Esophagus (tissue), 2 donors: ENCODE results near the gene GNAL. TPM values are rescaled to one million over a fixed set of nuclear protein-coding genes. Genes with fewer than 3 reads are reported as not detected.

Experiments used
- H3K27ac ChIP-seq, 2 donors: one replicate each; pipeline ENCODE4 v1.5.1; 2013; ENCODE audit warnings: low read depth in 2 of 2, mild to moderate bottlenecking in 2 of 2, inconsistent platforms in 1 of 2, low read length in 1 of 2, moderate library complexity in 1 of 2
- H3K27me3 ChIP-seq, 2 donors: one replicate each; pipeline ENCODE4 v1.6.1; 2013; ENCODE audit warnings: low read length in 2 of 2, control low read depth in 1 of 2, mild to moderate bottlenecking in 1 of 2; ENCODE audit not compliant: insufficient read depth in 2 of 2, control insufficient read depth in 1 of 2
- H3K36me3 ChIP-seq, 2 donors: one replicate each; pipeline ENCODE4 v1.6.1; 2013; ENCODE audit warnings: low read length in 1 of 2; ENCODE audit not compliant: control insufficient read depth in 2 of 2, insufficient read depth in 2 of 2
- H3K4me1 ChIP-seq, 2 donors: one replicate each; pipeline ENCODE4 v1.6.1; 2013; ENCODE audit warnings: low read length in 1 of 2; ENCODE audit not compliant: control insufficient read depth in 2 of 2, insufficient read depth in 2 of 2
- H3K4me3 ChIP-seq, 2 donors: one replicate each; pipeline ENCODE4 v1.5.1; 2013; ENCODE audit warnings: low read length in 2 of 2, mild to moderate bottlenecking in 2 of 2, low read depth in 1 of 2, moderate library complexity in 1 of 2
- H3K9me3 ChIP-seq, 2 donors: one replicate each; pipeline ENCODE4 v1.6.1; 2013; ENCODE audit warnings: mild to moderate bottlenecking in 2 of 2, low read depth in 1 of 2, low read length in 1 of 2, moderate library complexity in 1 of 2; ENCODE audit not compliant: control insufficient read depth in 2 of 2, insufficient read depth in 1 of 2
- WGBS, 2 donors: extraction: QIAGEN DNeasy Blood & Tissue Kit; methylation state at CpG; one replicate each; pipeline ENCODE4 v1.1.7; 2013; 5-methylcytosine and 5-hydroxymethylcytosine counted together
- polyA plus RNA-seq, 2 donors: library from polyadenylated mRNA; stranded (reverse); fragments of 200-250 nt; gene quantifications; one replicate each; pipeline ENCODE4 v1.2.3, GENCODE V29; 2013
- donor health status: healthy with polysubstance abuse.
- donor health status: Bipolar disorder and iron deficiency.

GNAL gene
- polyA plus RNA-seq, 2 donors: 1.6 to 2.1 TPM

- Histone ChIP-seq H3K4me3 (no peak overlapping the region), H3K36me3 (no peaks in the 10 kb centered on the region), H3K27me3 (no peaks in the 10 kb centered on the region), H3K27ac (no peak overlapping the region), H3K4me1 (no peaks in the 10 kb centered on the region), H3K9me3 (no peaks in the 10 kb centered on the region)
- WGBS, 2 donors: 87 to 94% methylated on average over 3 of the region's 3 CpGs
These were observed 105.1 kb downstream of the GNAL start for GRCh38 chr18:11794195-11794594.

- no peak overlapping the region for H3K4me3 ChIP-seq
- H3K36me3 ChIP-seq: no peaks in the 10 kb centered on the region
- 94 to 95% methylated on average over 6 of the region's 6 CpGs for WGBS, 2 donors
- H3K4me1 ChIP-seq: no peaks in the 10 kb centered on the region
- no peaks in the 10 kb centered on the region for H3K9me3 ChIP-seq
- no peak overlapping the region for H3K27ac ChIP-seq
- no peaks in the 10 kb centered on the region for H3K27me3 ChIP-seq
These were observed 106.9 kb downstream of the GNAL start for GRCh38 chr18:11795916-11796315.

DNA sequence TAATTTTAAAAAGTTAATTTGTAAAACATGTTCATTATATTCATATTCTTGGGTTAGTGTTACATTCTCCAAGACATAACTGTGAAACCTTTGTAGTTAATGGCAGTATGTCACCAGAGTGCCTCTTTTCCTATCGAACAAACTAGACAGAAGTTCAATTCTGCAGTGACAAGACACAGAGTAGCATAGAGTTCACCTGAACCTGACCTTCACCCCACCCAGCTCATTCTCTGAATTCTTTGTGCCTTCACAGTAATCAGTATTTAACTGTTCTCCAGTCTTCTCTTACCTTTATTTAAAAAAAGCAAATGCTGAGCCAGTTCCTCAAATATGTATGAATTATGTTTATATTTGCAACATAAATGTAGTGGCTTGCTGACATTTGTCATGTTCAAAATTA, 109.2 kb downstream of the GNAL start:
- Histone ChIP-seq H3K4me3 (no peak overlapping the region), H3K27ac (no peak overlapping the region), H3K9me3 (no peaks in the 10 kb centered on the region), H3K27me3 (no peaks in the 10 kb centered on the region), H3K36me3 (no peaks in the 10 kb centered on the region), H3K4me1 (no peaks in the 10 kb centered on the region)
- 52 to 57% methylated on average over 1 of the region's 1 CpG for WGBS, 2 donors

DNA sequence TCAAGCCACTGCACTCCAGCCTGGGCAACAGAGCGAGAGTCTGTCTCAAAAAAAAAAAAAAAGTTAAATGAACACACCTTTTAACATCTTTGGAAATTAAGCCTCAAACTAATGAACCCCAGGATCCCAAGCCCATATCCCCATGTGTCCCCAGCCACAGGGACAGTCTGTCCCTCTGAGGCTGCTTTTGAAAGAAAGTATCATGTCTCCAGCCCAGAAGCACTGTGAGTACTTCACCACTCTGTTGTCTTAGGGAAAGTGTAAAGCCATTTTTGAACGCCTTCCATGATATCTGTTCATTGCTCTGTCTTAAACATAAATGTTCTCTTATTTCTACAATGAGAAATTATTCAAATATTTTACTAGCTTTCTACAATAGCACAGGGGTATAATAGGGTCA, 110.0 kb downstream of the GNAL start:
- no peaks in the 10 kb centered on the region for H3K9me3 ChIP-seq
- no peaks in the 10 kb centered on the region for H3K27me3 ChIP-seq
- H3K4me1 ChIP-seq: no peaks in the 10 kb centered on the region
- no peak overlapping the region for H3K27ac ChIP-seq
- no peak overlapping the region for H3K4me3 ChIP-seq
- no peaks in the 10 kb centered on the region for H3K36me3 ChIP-seq
- WGBS, 2 donors: 83 to 87% methylated on average over 2 of the region's 2 CpGs

DNA sequence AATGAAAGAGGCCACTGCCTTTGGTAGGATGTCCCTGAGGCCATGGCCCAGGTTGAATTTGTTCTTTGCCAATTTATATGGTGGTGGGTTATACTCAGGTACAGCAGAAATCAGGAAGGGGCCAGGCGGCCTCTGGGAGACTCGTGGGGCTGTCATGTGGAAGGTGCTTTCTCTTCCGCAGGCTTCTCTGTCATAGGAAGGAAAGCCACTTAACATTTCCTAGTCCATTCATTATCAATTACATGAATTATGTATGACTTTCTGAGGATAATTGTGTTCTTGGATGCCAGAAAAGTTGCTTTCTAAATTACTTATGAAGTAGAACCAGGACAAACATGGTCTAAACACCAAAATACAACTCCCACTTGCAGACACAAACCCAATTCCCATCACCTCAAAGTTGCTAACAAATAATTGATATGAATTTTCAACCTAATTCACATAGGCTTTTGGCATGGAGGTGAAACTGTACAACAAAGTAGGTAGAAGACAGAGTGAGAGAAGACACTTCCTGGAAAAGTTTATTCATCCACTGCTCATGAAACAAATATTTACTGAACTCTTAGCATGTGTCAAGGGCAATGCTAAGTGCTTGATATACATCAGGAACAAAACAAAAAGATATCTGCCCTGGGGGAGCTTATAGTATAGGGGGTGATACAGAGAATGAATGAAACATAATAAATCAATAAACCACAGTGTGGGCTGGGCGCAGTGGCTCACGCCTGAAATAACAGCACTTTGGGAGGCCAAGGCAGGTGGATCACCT, 111.7 kb downstream of the GNAL start:
- Histone ChIP-seq H3K27me3 (no peaks in the 10 kb centered on the region), H3K27ac (no peak overlapping the region), H3K36me3 (no peaks in the 10 kb centered on the region), H3K4me1 (no peaks in the 10 kb centered on the region), H3K9me3 (no peaks in the 10 kb centered on the region), H3K4me3 (no peak overlapping the region)
- 86 to 90% methylated on average over 5 of the region's 5 CpGs for WGBS, 2 donors

- Histone ChIP-seq H3K4me3 (no peak overlapping the region), H3K27ac (no peak overlapping the region)
- 87 to 89% methylated on average over 4 of the region's 4 CpGs for WGBS, 2 donors
These were observed 112.5 kb downstream of the GNAL start for GRCh38 chr18:11801573-11801972.

DNA sequence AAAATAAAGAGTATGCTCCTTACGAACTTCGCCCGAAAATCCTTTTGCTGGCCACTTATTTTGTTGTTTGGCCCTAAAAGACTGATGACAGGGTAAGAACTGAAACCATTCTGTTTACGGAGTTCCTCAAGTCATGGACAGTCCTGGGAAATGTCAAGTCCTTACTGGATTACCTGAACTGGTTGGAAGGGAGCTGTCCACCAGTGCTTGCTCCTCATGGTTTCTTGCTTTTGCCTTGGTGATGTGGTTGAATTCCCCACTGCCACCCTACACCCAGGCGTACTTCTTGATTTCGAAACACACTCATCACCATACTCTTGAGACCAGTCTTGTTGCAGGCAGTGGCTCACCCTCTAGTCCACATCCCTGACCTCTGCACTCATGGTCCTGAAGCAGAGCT, 113.1 kb downstream of the GNAL start:
- Histone ChIP-seq H3K27ac (no peak overlapping the region), H3K4me3 (no peak overlapping the region), H3K9me3 (no peaks in the 10 kb centered on the region), H3K36me3 (no peaks in the 10 kb centered on the region), H3K4me1 (no peaks in the 10 kb centered on the region), H3K27me3 (no peaks in the 10 kb centered on the region)
- 95 to 96% methylated on average over 6 of the region's 6 CpGs for WGBS, 2 donors

More at GRCh38 chr18:11801573-11801972, 112.5 kb downstream of the GNAL start:
- Histone ChIP-seq H3K4me1 (no peaks in the 10 kb centered on the region), H3K27me3 (no peaks in the 10 kb centered on the region), H3K9me3 (no peaks in the 10 kb centered on the region), H3K36me3 (no peaks in the 10 kb centered on the region)

DNA sequence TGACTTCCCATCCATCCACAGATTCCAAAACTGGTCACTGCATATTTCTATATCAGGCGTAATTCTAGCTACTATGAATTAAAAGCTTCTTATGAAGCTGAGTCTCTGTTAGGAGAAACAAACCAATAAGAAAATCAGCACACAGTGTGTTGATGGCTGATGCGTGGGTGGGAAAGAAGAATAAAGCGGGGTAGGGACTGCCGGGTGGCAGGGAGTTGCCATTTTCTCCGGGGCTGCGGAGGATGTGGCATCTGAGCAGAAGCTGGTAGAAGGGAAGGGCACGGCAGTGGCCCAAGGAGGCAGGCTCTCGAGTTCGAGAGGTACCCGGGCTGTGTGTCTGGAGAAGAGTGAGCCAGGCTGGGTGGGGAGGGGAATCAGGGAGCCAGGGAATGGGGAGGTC, 113.5 kb downstream of the GNAL start:
- 92 to 94% methylated on average over 10 of the region's 10 CpGs for WGBS, 2 donors
- no peaks in the 10 kb centered on the region for H3K9me3 ChIP-seq
- no peaks in the 10 kb centered on the region for H3K36me3 ChIP-seq
- H3K27me3 ChIP-seq: no peaks in the 10 kb centered on the region
- no peak overlapping the region for H3K27ac ChIP-seq
- no peaks in the 10 kb centered on the region for H3K4me1 ChIP-seq
- no peak overlapping the region for H3K4me3 ChIP-seq

- WGBS, 2 donors: 90 to 94% methylated on average over 7 of the region's 7 CpGs
- no peak overlapping the region for H3K27ac ChIP-seq
- no peaks in the 10 kb centered on the region for H3K27me3 ChIP-seq
- no peak overlapping the region for H3K4me3 ChIP-seq
- H3K9me3 ChIP-seq: no peaks in the 10 kb centered on the region
- no peaks in the 10 kb centered on the region for H3K36me3 ChIP-seq
- H3K4me1 ChIP-seq: no peaks in the 10 kb centered on the region
These were observed 118.2 kb downstream of the GNAL start for GRCh38 chr18:11807233-11807632.
